HG02623 (cell line): ENCODE data around the gene MAGI2.

Source experiments
- ATAC-seq: cut with Tn5 transposase; IDR thresholded peaks from one replicate; pipeline ENCODE4 v1.9.1; 2021; ENCODE audit warnings: moderate library complexity; ENCODE audit not compliant: unreplicated experiment

Gene MAGI2

DNA sequence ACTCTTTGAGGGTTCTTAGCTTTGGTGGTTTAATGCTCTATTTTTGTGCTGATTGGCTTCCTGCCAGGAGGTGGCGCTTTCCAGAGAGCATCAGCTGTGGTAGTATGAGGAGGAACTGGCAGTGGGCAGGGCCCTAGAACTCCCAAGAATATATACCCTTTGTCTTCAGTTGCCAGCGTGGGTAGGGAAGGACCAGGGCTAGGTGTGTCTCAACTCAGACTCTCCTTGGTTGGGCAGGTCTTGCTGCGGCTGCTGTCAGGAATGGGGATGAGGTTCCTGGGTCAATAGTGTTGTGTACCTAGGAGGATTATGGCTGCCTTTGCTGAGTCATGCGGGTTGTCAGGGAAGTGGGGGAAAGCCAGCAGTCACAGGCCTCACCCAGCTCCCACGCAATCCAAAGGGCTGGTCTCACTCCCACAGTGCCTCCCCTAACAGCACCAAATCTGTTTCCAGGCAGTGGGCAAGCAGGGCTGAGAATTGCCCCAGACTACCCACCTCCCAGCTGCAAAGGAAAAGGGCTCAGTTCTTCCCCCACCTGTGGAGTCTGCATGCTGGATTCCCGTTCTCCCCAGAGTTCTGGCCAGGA, 1463.4 kb downstream of the MAGI2 start:
- no peak for ATAC-seq

GRCh38 chr7:77985974-77986339, 1467.5 kb downstream of the MAGI2 start:
- no peak for ATAC-seq

- ATAC-seq, result no peak
Observed at GRCh38 chr7:77985232-77985973, 1468.1 kb downstream of the MAGI2 start.

GRCh38 chr7:77983973-77984372, 1469.5 kb downstream of the MAGI2 start:
- ATAC-seq, result no peak

- no peak for ATAC-seq
Observed at GRCh38 chr7:77982926-77983550, 1470.4 kb downstream of the MAGI2 start.

GRCh38 chr7:77980087-77980713, 1473.3 kb downstream of the MAGI2 start:
- no peak for ATAC-seq

DNA sequence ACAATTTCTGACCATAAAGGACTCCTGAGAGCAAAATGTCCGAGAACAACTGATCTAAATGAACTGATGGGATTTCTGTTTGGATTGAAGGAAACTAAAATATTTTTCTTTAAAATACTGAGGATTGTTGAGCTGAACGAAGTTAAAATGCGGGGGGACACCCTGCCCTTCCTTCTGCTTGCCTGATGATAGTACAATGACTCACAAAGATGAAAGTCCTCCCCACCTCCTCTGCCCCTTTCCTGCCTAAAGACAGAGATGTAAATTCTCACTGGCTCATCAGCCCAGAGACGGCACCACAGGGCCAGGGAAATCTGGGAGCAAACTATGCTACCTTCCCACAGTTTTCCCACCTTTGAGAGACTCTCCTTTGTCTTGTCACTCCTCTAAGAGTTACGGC, 1474.2 kb downstream of the MAGI2 start:
- ATAC-seq, result no peak

- ATAC-seq, result no peak
Observed at GRCh38 chr7:77975672-77976480, 1477.6 kb downstream of the MAGI2 start.

DNA sequence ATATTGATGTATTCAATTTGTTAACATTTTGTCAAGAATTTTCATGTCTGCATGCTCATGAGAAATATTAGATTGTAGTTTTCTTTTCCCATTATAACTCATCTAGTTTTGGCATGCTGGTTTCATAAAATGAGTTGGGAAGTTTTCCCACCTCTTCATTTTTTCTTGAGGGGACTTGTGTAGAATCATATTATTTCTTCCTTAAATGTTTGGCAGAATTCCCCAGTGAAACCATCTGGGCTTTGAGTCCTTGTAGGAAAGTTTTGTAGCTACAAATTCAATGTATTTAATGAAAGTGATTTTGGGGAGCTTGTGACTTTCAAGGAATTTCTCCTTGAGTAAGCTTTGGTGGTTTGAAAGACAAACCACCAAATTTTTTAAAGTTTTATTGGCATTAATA, 1481.7 kb downstream of the MAGI2 start:
- ATAC-seq, result no peak

GRCh38 chr7:77967429-77967828, 1486.0 kb downstream of the MAGI2 start:
- no peak for ATAC-seq
